ENCODE results near the gene BCKDK. TPM values are rescaled to one million over a fixed set of nuclear protein-coding genes. Genes with fewer than 3 reads are reported as not detected.
"Not testable (repeated sequence)": the region's sequence is repeated elsewhere in the genome, so short reads cannot be mapped to it uniquely, and the experiment has no call there.

BCKDK gene
- total RNA-seq, 1 donor from 2014 or later = 43.6 TPM

GRCh38 chr16:31148281-31148728 is 40.1 kb downstream of the BCKDK start:
- DNase-seq (ENCODE audit: low spot score) = no peak
- Mint-ChIP-seq H3K27ac (no peak overlapping the region), H3K4me1 (ENCODE audit: low read depth) (peaks cover 7% of the 10 kb centered on the region), H3K4me3 (no peak overlapping the region), H3K36me3 (ENCODE audit: low read depth) (no peaks in the 10 kb centered on the region), H3K27me3 (ENCODE audit: insufficient read depth) (peaks cover 17% of the 10 kb centered on the region), H3K9me3 (no peaks in the 10 kb centered on the region)
- intact Hi-C loops (cut with micrococcal nuclease) = no loop called here

GRCh38 chr16:31148896-31149295 is 40.7 kb downstream of the BCKDK start:
- H3K4me1 Mint-ChIP-seq (ENCODE audit: low read depth) = peaks cover 1% of the 10 kb centered on the region
- H3K4me3 Mint-ChIP-seq = no peak overlapping the region
- H3K27me3 Mint-ChIP-seq (ENCODE audit: insufficient read depth) = peaks cover 15% of the 10 kb centered on the region
- intact Hi-C loops (cut with micrococcal nuclease) = no loop called here
- H3K36me3 Mint-ChIP-seq (ENCODE audit: low read depth) = no peaks in the 10 kb centered on the region
- no peak overlapping the region for H3K27ac Mint-ChIP-seq
- DNase-seq (ENCODE audit: low spot score) = no peak
- H3K9me3 Mint-ChIP-seq = no peaks in the 10 kb centered on the region

GRCh38 chr16:31149332-31149731 is 41.1 kb downstream of the BCKDK start:
- intact Hi-C loops (cut with micrococcal nuclease) = no loop called here
- no peak for DNase-seq (ENCODE audit: low spot score)
- no peak overlapping the region for H3K4me3 Mint-ChIP-seq

GRCh38 chr16:31149894-31150890 is 42.0 kb downstream of the BCKDK start, which contains the start of gene PRSS36:
PRSS36 (minus strand) TSS chr16:31150066; CDS start chr16:31150035, 31 bp downstream.
- intact Hi-C loops (cut with micrococcal nuclease) = no loop called here
- H3K4me3 Mint-ChIP-seq = no peak within 1 kb of the TSS
- H3K36me3 Mint-ChIP-seq (ENCODE audit: low read depth) = no peaks in the 10 kb centered on the region

More at GRCh38 chr16:31149332-31149731, 41.1 kb downstream of the BCKDK start:
- no peaks in the 10 kb centered on the region for H3K36me3 Mint-ChIP-seq (ENCODE audit: low read depth)
- H3K27me3 Mint-ChIP-seq (ENCODE audit: insufficient read depth) = peaks cover 13% of the 10 kb centered on the region
- no peaks in the 10 kb centered on the region for H3K9me3 Mint-ChIP-seq
- no peaks in the 10 kb centered on the region for H3K4me1 Mint-ChIP-seq (ENCODE audit: low read depth)
- H3K27ac Mint-ChIP-seq = no peak overlapping the region

GRCh38 chr16:31150976-31151375 is 42.8 kb downstream of the BCKDK start:
- intact Hi-C loops (cut with micrococcal nuclease); DNase-seq (ENCODE audit: low spot score); H3K9me3 Mint-ChIP-seq; H3K36me3 Mint-ChIP-seq (ENCODE audit: low read depth); H3K4me1 Mint-ChIP-seq (ENCODE audit: low read depth); H3K27ac Mint-ChIP-seq; H3K4me3 Mint-ChIP-seq: not testable (repeated sequence)
- H3K27me3 Mint-ChIP-seq (ENCODE audit: insufficient read depth) = peaks cover 13% of the 10 kb centered on the region

More at GRCh38 chr16:31149894-31150890, 42.0 kb downstream of the BCKDK start, which contains the start of gene PRSS36:
- DNase-seq (ENCODE audit: low spot score) = no peak
- no peaks in the 10 kb centered on the region for H3K9me3 Mint-ChIP-seq
- no peak within 1 kb of the TSS for H3K27ac Mint-ChIP-seq
- no peaks in the 10 kb centered on the region for H3K4me1 Mint-ChIP-seq (ENCODE audit: low read depth)
- H3K27me3 Mint-ChIP-seq (ENCODE audit: insufficient read depth) = peaks cover 12% of the 10 kb centered on the region

GRCh38 chr16:31157136-31157535 is 49.0 kb downstream of the BCKDK start:
- Mint-ChIP-seq H3K27ac (no peak overlapping the region), H3K4me1 (ENCODE audit: low read depth) (no peaks in the 10 kb centered on the region), H3K9me3 (no peaks in the 10 kb centered on the region), H3K27me3 (ENCODE audit: insufficient read depth) (peaks cover 20% of the 10 kb centered on the region), H3K4me3 (peak overlapping the region; percentile 13), H3K36me3 (ENCODE audit: low read depth) (no peaks in the 10 kb centered on the region)
- DNase-seq (ENCODE audit: low spot score) = no peak
- intact Hi-C loops (cut with micrococcal nuclease) = no loop called here

Other genes with a start within 250 kb of the BCKDK start
- 23.1 and 25.3 TPM in 2 replicates for gene BCL7C, start 214.3 kb upstream of the BCKDK start, total RNA-seq
- gene CTF1, start 211.8 kb upstream of the BCKDK start, total RNA-seq = 0.23 and 0.29 TPM in 2 replicates
- gene FBXL19, start 184.8 kb upstream of the BCKDK start, total RNA-seq = 32.7 and 33.2 TPM in 2 replicates
- 11.1 and 11.5 TPM in 2 replicates for gene ORAI3, start 159.3 kb upstream of the BCKDK start, total RNA-seq
- 34.0 and 38.8 TPM in 2 replicates for gene SETD1A, start 150.6 kb upstream of the BCKDK start, total RNA-seq
- 2.1 and 3.3 TPM in 2 replicates for gene HSD3B7, start 123.2 kb upstream of the BCKDK start, total RNA-seq
- gene STX1B, start 97.7 kb upstream of the BCKDK start, total RNA-seq = 0.34 and 0.49 TPM in 2 replicates
- gene STX4, start 74.8 kb upstream of the BCKDK start, total RNA-seq = 56.4 and 58.7 TPM in 2 replicates
- gene ZNF668, start 34.1 kb upstream of the BCKDK start, total RNA-seq = 14.9 and 15.1 TPM in 2 replicates
- 25.3 and 26.1 TPM in 2 replicates for gene ZNF646, start 34.0 kb upstream of the BCKDK start, total RNA-seq
- gene PRSS53, start 19.4 kb upstream of the BCKDK start, total RNA-seq = 3.1 and 4.7 TPM in 2 replicates
- 47.3 and 53.0 TPM in 2 replicates for gene VKORC1, start 13.6 kb upstream of the BCKDK start, total RNA-seq
- gene KAT8, start 9.3 kb downstream of the BCKDK start, total RNA-seq = 55.4 and 58.2 TPM in 2 replicates
- not detected in 2 replicates for gene PRSS8, start 27.3 kb downstream of the BCKDK start, total RNA-seq
- 0.27 and 0.34 TPM in 2 replicates for gene PRSS36, start 41.7 kb downstream of the BCKDK start, total RNA-seq
- 950 and 955 TPM in 2 replicates for gene FUS, start 71.8 kb downstream of the BCKDK start, total RNA-seq
- gene PYCARD, start 94.4 kb downstream of the BCKDK start, total RNA-seq = 20.9 and 21.2 TPM in 2 replicates
- gene TRIM72, start 105.7 kb downstream of the BCKDK start, total RNA-seq = 0.10 and 0.15 TPM in 2 replicates
- gene PYDC1, start 108.7 kb downstream of the BCKDK start, total RNA-seq = not detected in 2 replicates
- gene ITGAM, start 151.6 kb downstream of the BCKDK start, total RNA-seq = 14.2 and 16.8 TPM in 2 replicates
- gene ITGAX, start 246.8 kb downstream of the BCKDK start, total RNA-seq = 63.8 and 65.0 TPM in 2 replicates